Measurements from ENCODE around the gene SPTBN5. TPM values are rescaled to one million over a fixed set of nuclear protein-coding genes. Genes with fewer than 3 reads are reported as not detected.

The SPTBN5 gene
- total RNA-seq, 1 experiment from 2014 or later = 0.84 TPM

GRCh38 chr15:41851755-41852370 lies 42.0 kb downstream of the SPTBN5 start:
- CTCF ChIA-PET = no interaction called here
- Histone ChIP-seq H3K36me3 (ENCODE audit: low read depth, low read length) (no peaks in the 10 kb centered on the region; the same call in 1 of the 2 replicates), H3K9me2 (replicated peaks; ENCODE audit: low read length) (no peaks in the 10 kb centered on the region), H3K27ac (ENCODE audit: low read length) (no peak overlapping the region), H3K4me2 (ENCODE audit: low read length) (no peak overlapping the region), H3F3A (ENCODE audit: low read length, unreplicated experiment) (no peaks in the 10 kb centered on the region), H4K20me1 (ENCODE audit: low read length) (no peaks in the 10 kb centered on the region), H3K4me3 (ENCODE audit: low read length) (no peak overlapping the region), H2AFZ (ENCODE audit: low read length) (no peak overlapping the region), H3K9me3 (ENCODE audit: low read length) (no peaks in the 10 kb centered on the region), H3K27me3 (ENCODE audit: low read length) (no peaks in the 10 kb centered on the region), H3K9ac (ENCODE audit: low read length) (no peak overlapping the region), H3K79me2 (ENCODE audit: low read length) (no peaks in the 10 kb centered on the region), H3K4me1 (ENCODE audit: insufficient read depth, low read length) (no peaks in the 10 kb centered on the region)
- POLR2A ChIA-PET (ENCODE audit: unreplicated experiment) = no interaction called here
- ATAC-seq = no peak
- TF ChIP-seq EZH2 (IDR thresholded peaks at IDR 0.05; ENCODE audit: low read length, unreplicated experiment) = no peak
- no TSS peak for BruUV-seq (replicated peaks)
- no peak for DNase-seq
- intact Hi-C loops (cut with micrococcal nuclease) = no loop called here

DNA sequence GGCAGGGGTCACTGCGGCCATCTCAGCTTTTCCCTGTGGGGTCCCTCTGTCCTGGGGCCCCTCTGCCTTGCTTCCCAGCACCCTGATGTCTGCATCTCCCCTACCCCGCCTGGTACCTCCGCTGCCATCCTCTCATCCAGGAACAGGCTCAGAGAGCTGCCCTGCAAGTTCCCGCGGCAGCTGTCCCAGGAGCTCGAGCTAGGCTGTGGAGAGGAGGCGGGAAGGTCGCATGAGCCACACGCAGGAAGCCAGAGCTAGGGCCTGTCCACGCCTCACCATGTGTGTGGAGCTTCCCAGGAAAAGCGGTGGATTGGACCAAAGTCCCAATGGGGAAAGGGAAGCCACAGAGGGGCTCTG lies 42.7 kb downstream of the SPTBN5 start:
- no peaks in the 10 kb centered on the region; the same call in 1 of the 2 replicates for H3K36me3 ChIP-seq (ENCODE audit: low read depth, low read length)
- no peak for TF ChIP-seq EZH2 (IDR thresholded peaks at IDR 0.05; ENCODE audit: low read length, unreplicated experiment)
- no peak for TF ChIP-seq EZH2phosphoT487 (IDR thresholded peaks at IDR 0.05; ENCODE audit: borderline replicate concordance, low read length)
- TF ChIP-seq, protein P1, sequence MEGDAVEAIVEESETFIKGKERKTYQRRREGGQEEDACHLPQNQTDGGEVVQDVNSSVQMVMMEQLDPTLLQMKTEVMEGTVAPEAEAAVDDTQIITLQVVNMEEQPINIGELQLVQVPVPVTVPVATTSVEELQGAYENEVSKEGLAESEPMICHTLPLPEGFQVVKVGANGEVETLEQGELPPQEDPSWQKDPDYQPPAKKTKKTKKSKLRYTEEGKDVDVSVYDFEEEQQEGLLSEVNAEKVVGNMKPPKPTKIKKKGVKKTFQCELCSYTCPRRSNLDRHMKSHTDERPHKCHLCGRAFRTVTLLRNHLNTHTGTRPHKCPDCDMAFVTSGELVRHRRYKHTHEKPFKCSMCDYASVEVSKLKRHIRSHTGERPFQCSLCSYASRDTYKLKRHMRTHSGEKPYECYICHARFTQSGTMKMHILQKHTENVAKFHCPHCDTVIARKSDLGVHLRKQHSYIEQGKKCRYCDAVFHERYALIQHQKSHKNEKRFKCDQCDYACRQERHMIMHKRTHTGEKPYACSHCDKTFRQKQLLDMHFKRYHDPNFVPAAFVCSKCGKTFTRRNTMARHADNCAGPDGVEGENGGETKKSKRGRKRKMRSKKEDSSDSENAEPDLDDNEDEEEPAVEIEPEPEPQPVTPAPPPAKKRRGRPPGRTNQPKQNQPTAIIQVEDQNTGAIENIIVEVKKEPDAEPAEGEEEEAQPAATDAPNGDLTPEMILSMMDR (conservative IDR thresholded peaks at IDR 0.05; ENCODE audit: low read depth, low read length) = no peak
- no TSS peak for BruUV-seq (replicated peaks)
- no peaks in the 10 kb centered on the region for H3K27me3 ChIP-seq (ENCODE audit: low read length)
- no peak overlapping the region for H3K4me3 ChIP-seq (ENCODE audit: low read length)
- H3K4me1 ChIP-seq (ENCODE audit: insufficient read depth, low read length) = no peaks in the 10 kb centered on the region
- no peak overlapping the region for H2AFZ ChIP-seq (ENCODE audit: low read length)
- no peaks in the 10 kb centered on the region for H3F3A ChIP-seq (ENCODE audit: low read length, unreplicated experiment)
- H3K9me2 ChIP-seq (replicated peaks; ENCODE audit: low read length) = no peaks in the 10 kb centered on the region
- no peaks in the 10 kb centered on the region for H3K79me2 ChIP-seq (ENCODE audit: low read length)
- no peak overlapping the region for H3K27ac ChIP-seq (ENCODE audit: low read length)
- ATAC-seq = no peak
- ChIA-PET POLR2A (ENCODE audit: unreplicated experiment) (no interaction called here), CTCF (interaction anchor here (0.6 kb wide), 1 partner anchor 39 kb away, joined by 4 read pairs; no protein-coding TSS in a partner anchor)
- H3K4me2 ChIP-seq (ENCODE audit: low read length) = no peak overlapping the region
- H4K20me1 ChIP-seq (ENCODE audit: low read length) = no peaks in the 10 kb centered on the region
- no peak overlapping the region for H3K9ac ChIP-seq (ENCODE audit: low read length)
- no peak for DNase-seq
- intact Hi-C loops (cut with micrococcal nuclease) = no loop called here
- H3K9me3 ChIP-seq (ENCODE audit: low read length) = no peaks in the 10 kb centered on the region

DNA sequence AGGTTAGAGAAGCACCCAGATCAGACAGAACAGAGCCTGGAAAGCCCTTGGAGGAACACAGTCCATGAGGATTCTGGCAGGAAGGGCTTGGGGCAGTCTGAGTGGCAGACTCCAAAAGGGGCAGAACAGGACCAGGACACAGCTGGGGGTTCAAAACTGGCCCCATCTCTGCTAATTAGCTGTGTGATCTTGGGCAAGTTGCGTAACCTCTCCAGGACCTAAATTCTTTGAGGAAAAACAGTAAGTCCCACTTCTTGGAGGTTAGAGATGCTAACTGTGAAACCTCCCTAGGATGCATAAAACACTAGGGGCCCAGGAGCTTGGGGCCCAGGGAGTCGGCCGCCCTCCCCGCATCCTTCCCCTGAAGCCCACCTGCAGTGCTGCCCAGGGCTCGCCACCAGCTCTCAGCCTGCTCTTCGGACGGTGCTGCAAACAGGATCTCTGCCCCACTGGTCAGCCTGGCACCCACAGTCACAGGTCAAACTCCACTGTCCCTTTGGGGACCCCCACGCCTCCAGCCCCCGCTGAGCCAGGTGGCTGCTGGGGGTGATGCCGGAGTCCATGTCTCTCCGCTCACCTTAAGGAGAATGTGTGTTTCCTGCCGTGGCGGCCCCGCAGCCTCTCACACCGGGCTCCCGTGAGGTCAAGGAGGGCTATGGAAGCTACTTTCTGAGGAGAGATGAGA lies 43.2 kb downstream of the SPTBN5 start:
- H3K9me2 ChIP-seq (replicated peaks; ENCODE audit: low read length) = no peaks in the 10 kb centered on the region
- ATAC-seq = no peak
- TSS peak; percentile 18 for BruUV-seq (replicated peaks)

More for the DNA sequence above, 43.2 kb downstream of the SPTBN5 start:
- intact Hi-C loops (cut with micrococcal nuclease) = no loop called here
- DNase-seq = no peak
- Histone ChIP-seq H3K9me3 (ENCODE audit: low read length) (no peaks in the 10 kb centered on the region), H3K9ac (ENCODE audit: low read length) (no peak overlapping the region), H3K4me2 (ENCODE audit: low read length) (no peak overlapping the region), H3K27ac (ENCODE audit: low read length) (no peak overlapping the region), H3K79me2 (ENCODE audit: low read length) (no peaks in the 10 kb centered on the region), H3F3A (ENCODE audit: low read length, unreplicated experiment) (no peaks in the 10 kb centered on the region), H3K4me1 (ENCODE audit: insufficient read depth, low read length) (no peaks in the 10 kb centered on the region), H3K4me3 (ENCODE audit: low read length) (no peak overlapping the region), H2AFZ (ENCODE audit: low read length) (no peak overlapping the region), H4K20me1 (ENCODE audit: low read length) (no peaks in the 10 kb centered on the region), H3K36me3 (ENCODE audit: low read depth, low read length) (no peaks in the 10 kb centered on the region; the same call in 1 of the 2 replicates), H3K27me3 (ENCODE audit: low read length) (no peaks in the 10 kb centered on the region)
- ChIA-PET POLR2A (ENCODE audit: unreplicated experiment) (no interaction called here), CTCF (interaction anchor here (0.6 kb wide), 1 partner anchor 39 kb away, joined by 4 read pairs; no protein-coding TSS in a partner anchor)
- TF ChIP-seq, protein P1 (conservative IDR thresholded peaks at IDR 0.05; ENCODE audit: low read depth, low read length) = no peak
- no peak for TF ChIP-seq EZH2phosphoT487 (IDR thresholded peaks at IDR 0.05; ENCODE audit: borderline replicate concordance, low read length)
- TF ChIP-seq EZH2 (IDR thresholded peaks at IDR 0.05; ENCODE audit: low read length, unreplicated experiment) = no peak

Measured in PC-3 (cell line).